ENCODE measurements around the gene OSBPL2. TPM values are rescaled to one million over a fixed set of nuclear protein-coding genes. Genes with fewer than 3 reads are reported as not detected.

OSBPL2 gene
- total RNA-seq, 3 donors from 2014 or later, result 17.5 to 22.5 (median 19.2) TPM

DNA sequence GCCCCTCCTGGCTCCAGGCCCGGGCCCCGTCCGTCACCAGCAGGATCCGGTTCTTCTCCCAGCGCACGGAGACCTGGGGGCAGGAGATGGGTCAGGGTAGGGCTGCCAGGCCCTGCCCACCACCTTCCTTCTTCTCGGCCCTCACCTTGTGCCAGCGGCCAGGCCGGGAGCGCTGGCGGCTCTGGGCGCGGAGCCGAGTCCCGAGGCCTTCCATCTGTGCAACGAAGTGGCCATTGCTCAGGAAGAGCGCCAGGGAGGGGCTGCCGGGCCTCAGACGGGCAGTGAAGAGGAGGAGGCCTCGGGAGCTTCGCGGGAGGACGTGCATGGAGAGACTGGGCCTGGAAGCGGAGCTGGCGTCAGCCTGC, 72.4 kb downstream of the OSBPL2 start:
- no peak overlapping the region for H3K4me3 Mint-ChIP-seq
- no peak for ATAC-seq
- peaks cover 2% of the 10 kb centered on the region for H3K4me1 Mint-ChIP-seq (ENCODE audit: low read depth)
- H3K27me3 Mint-ChIP-seq (ENCODE audit: low read depth), result no peaks in the 10 kb centered on the region
- no peaks in the 10 kb centered on the region for H3K9me3 Mint-ChIP-seq
- no peak for DNase-seq
- peaks cover 4% of the 10 kb centered on the region for H3K36me3 Mint-ChIP-seq (ENCODE audit: insufficient read depth)

DNA sequence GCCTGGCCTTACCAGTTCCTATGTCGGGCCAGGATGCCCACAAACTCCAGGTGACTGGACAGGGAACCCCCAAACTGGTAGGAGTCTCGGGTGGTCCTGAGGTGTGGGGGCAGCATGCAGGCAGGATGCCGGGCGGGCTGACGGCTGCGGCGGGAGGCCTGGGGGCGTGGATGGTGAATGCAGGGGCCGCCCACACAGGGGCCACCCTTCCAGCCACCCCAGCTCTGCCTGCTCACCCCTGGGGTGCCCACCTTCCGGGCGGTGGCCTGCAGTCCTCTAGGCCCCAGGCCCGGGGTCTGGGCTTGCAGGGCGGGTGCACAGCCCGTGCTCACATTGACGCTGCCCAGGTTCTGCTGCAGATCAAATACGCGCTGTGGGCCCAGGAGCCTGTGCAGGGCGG, 72.8 kb downstream of the OSBPL2 start:
- DNase-seq (no peak), ATAC-seq (no peak)
- Mint-ChIP-seq H3K4me3 (no peak overlapping the region), H3K4me1 (ENCODE audit: low read depth) (peaks cover under 1% of the 10 kb centered on the region), H3K36me3 (ENCODE audit: insufficient read depth) (peaks cover 4% of the 10 kb centered on the region), H3K27me3 (ENCODE audit: low read depth) (no peaks in the 10 kb centered on the region), H3K9me3 (no peaks in the 10 kb centered on the region)

DNA sequence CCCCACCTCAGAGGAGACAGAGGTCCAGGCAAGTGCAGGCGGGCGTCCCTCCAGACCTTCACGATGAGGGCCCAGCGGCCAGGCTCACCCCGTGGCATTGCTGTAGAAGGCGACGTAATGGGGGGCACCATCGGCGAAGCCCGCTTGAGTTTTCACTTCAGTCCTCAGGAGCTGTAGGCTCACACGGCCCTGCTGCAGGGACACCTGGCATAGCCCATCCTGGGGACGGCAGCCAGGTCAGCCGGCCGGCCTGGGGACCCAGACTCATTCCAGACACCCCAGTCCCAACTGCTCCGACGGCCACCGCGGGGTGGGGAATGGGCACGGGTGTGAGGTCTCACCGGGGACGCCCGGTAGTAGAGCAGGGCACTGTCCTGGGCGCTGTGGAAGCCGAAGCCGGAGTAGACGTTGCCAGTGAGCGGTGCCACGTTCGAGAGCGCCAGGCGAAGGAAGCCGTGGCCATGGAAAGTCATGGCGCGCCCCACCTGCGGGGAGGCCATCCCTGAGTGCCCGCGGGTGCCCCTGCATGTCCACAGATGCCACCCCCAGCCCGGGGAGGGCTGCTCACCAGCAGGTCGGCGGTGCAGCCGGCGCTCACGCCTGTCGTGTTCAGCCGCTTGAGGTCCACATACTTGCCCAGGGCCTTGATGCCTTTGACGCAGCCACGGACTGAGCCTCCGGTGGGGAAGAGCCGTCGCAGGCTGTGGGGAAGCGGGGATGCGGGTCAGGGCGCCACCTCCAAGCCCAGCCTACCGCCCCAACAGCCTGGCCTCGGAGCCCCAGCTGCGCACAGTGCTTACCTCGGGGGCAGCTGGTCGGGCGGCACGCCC, 73.7 kb downstream of the OSBPL2 start:
- Mint-ChIP-seq H3K9me3 (no peaks in the 10 kb centered on the region), H3K27me3 (ENCODE audit: low read depth) (no peaks in the 10 kb centered on the region), H3K4me1 (ENCODE audit: low read depth) (no peaks in the 10 kb centered on the region), H3K4me3 (no peak overlapping the region), H3K36me3 (ENCODE audit: insufficient read depth) (peaks cover 4% of the 10 kb centered on the region)
- ATAC-seq, result no peak
- no peak for DNase-seq

DNA sequence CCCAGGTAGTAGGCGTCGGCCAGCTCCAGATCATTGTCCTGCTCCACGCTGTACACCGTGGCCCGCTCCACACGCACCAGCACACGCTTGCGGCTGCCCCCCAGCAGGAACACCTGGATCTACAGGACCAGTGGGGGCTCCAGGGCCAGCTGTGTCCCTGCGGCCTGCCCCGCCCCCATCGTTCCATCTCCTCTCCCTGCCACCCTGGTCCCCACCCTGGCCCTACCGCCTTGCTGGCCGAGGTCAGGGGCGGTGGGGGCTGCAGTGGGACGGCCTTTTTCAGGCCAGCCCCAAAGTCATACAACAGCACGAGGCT, 74.3 kb downstream of the OSBPL2 start:
- no peaks in the 10 kb centered on the region for H3K9me3 Mint-ChIP-seq
- no peak overlapping the region for H3K4me3 Mint-ChIP-seq
- peaks cover 4% of the 10 kb centered on the region for H3K36me3 Mint-ChIP-seq (ENCODE audit: insufficient read depth)
- ATAC-seq (no peak), DNase-seq (no peak)
- H3K27me3 Mint-ChIP-seq (ENCODE audit: low read depth), result no peaks in the 10 kb centered on the region
- H3K4me1 Mint-ChIP-seq (ENCODE audit: low read depth), result no peaks in the 10 kb centered on the region

DNA sequence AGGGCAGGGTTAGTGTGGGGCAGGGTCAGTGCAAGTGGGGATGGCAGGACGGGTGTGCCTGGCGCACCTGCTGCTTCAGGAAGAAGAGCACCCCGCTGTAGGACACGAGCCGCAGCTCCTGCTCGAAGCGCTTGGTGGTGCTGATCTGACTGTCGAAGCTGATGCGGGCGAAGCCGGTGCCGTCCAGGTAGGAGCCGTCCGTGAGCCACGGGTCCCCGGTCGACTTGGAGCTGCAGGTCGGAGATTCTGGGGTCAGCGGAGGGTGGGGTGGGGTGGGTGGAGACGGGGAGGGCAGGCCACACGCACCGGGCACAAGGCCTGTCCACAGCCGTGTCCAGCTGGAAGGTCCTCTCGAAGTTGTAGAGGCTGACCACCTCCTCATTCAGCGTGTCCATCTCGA, 74.7 kb downstream of the OSBPL2 start:
- H3K27me3 Mint-ChIP-seq (ENCODE audit: low read depth), result no peaks in the 10 kb centered on the region
- no peaks in the 10 kb centered on the region for H3K9me3 Mint-ChIP-seq
- no peak for ATAC-seq
- H3K4me1 Mint-ChIP-seq (ENCODE audit: low read depth), result no peaks in the 10 kb centered on the region
- H3K36me3 Mint-ChIP-seq (ENCODE audit: insufficient read depth), result peaks cover 4% of the 10 kb centered on the region
- no peak for DNase-seq
- no peak overlapping the region for H3K4me3 Mint-ChIP-seq

DNA sequence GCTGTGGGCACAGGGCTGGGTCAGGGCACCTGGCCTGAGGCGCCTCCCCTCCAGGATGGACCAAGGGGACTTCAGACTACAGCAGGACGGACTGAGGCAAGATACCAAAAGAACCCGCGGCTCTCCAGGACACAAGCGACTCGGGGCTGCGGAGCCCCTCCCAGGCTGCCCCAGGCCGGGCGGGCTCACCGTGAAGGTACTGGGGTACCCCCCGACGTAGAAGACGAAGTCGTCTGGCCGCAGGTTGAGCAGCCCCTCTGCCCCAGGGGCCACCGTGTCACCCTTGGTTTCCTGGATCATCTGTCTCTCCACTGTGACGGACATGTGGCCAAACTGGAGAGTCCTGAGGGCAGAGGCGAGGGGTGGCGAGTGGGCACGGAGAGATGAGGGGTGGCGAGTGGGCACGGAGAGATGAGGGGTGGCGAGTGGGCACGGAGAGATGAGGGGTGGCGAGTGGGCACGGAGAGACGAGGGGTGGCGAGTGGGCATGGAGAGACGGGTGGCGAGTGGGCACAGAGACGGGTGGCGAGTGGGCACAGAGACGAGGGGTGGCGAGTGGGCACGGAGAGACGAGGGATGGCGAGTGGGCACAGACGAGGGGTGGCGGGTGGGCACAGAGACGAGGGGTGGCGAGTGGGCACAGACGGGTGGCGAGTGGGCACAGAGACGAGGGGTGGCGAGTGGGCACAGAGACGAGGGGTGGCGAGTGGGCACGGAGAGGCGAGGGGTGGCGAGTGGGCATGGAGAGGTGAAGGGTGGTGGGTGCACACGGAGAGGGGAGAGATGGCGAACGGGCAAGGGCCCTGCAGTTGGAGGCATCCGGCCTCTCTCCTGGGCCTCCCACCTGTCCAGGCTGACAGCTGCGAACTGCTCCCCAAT, 75.4 kb downstream of the OSBPL2 start:
- no peak for DNase-seq

DNA sequence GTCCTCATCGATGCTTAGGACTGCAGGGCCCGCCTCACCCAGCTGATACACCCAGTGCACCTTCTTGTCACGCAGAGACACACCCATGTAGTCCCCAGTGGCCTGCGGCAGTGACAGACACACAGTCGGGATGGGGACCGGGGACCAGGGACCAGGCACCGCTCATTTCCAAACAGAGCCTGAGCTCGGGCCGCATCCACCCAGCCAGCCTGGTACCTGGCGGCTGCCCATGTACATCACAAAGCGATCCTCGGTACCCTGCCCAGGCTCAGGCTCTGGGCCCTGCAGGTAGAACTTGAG, 76.0 kb downstream of the OSBPL2 start:
- Mint-ChIP-seq H3K9me3 (no peaks in the 10 kb centered on the region), H3K4me3 (no peak overlapping the region), H3K4me1 (ENCODE audit: low read depth) (no peaks in the 10 kb centered on the region), H3K36me3 (ENCODE audit: insufficient read depth) (no peaks in the 10 kb centered on the region), H3K27me3 (ENCODE audit: low read depth) (no peaks in the 10 kb centered on the region)
- DNase-seq, result no peak
- no peak for ATAC-seq

More for the DNA sequence above, 75.4 kb downstream of the OSBPL2 start:
- no peaks in the 10 kb centered on the region for H3K9me3 Mint-ChIP-seq
- peaks cover 4% of the 10 kb centered on the region for H3K36me3 Mint-ChIP-seq (ENCODE audit: insufficient read depth)
- ATAC-seq, result no peak
- no peak overlapping the region for H3K4me3 Mint-ChIP-seq
- no peaks in the 10 kb centered on the region for H3K27me3 Mint-ChIP-seq (ENCODE audit: low read depth)
- H3K4me1 Mint-ChIP-seq (ENCODE audit: low read depth), result no peaks in the 10 kb centered on the region

DNA sequence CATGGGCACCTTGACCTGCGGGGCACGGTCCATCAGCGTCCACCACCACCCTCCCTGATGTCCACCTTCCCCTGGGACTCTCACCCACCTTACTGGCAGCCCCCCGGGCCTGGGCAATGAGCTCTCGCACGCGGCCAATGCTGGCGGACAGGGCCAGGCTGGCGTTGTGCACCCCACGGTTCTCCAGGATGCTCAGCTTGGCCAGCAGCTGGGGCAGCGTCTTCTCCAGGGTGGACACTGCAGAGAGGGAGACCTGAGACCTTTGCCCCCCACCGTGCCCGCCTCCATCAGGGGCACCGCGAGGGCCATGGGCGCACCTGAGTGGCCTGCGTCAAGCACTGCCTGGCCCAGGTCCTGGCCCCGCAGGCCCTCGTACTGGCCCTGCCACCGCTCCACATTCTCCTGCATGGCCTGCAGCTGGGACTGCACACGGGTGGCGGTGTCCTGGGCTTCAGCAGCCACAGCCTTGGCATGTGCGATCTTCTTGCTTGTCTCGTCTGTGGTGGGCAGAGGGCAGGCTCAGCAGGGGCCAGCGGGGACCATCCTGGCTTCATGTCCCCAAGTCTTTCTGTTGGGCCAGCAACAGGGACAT, 76.5 kb downstream of the OSBPL2 start:
- no peak for DNase-seq
- Mint-ChIP-seq H3K4me1 (ENCODE audit: low read depth) (no peaks in the 10 kb centered on the region), H3K27me3 (ENCODE audit: low read depth) (no peaks in the 10 kb centered on the region), H3K36me3 (ENCODE audit: insufficient read depth) (no peaks in the 10 kb centered on the region), H3K9me3 (no peaks in the 10 kb centered on the region), H3K4me3 (no peak overlapping the region)
- no peak for ATAC-seq

DNA sequence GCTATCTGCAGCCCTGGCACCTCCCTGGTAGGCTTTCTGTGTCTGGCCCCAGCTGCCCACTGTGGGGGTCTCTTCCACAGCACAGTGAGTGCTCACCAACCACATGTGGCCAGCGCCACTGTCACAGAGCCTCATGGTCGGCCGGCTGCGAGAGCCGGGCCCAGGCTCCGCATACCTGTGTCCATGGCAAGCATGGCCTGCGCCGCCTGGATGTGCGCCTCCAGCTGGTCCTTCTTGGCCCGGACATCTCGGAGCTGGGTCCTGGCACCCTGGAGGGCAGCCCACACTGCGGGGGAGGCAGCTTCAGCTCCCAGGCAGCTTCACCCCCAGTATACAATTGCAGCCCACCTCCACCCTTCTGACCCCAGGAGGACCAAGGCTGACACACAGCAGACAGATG, 77.5 kb downstream of the OSBPL2 start:
- Mint-ChIP-seq H3K4me1 (ENCODE audit: low read depth) (no peaks in the 10 kb centered on the region), H3K27me3 (ENCODE audit: low read depth) (no peaks in the 10 kb centered on the region), H3K4me3 (no peak overlapping the region), H3K9me3 (no peaks in the 10 kb centered on the region), H3K36me3 (ENCODE audit: insufficient read depth) (no peaks in the 10 kb centered on the region)
- ATAC-seq, result no peak
- DNase-seq, result no peak

DNA sequence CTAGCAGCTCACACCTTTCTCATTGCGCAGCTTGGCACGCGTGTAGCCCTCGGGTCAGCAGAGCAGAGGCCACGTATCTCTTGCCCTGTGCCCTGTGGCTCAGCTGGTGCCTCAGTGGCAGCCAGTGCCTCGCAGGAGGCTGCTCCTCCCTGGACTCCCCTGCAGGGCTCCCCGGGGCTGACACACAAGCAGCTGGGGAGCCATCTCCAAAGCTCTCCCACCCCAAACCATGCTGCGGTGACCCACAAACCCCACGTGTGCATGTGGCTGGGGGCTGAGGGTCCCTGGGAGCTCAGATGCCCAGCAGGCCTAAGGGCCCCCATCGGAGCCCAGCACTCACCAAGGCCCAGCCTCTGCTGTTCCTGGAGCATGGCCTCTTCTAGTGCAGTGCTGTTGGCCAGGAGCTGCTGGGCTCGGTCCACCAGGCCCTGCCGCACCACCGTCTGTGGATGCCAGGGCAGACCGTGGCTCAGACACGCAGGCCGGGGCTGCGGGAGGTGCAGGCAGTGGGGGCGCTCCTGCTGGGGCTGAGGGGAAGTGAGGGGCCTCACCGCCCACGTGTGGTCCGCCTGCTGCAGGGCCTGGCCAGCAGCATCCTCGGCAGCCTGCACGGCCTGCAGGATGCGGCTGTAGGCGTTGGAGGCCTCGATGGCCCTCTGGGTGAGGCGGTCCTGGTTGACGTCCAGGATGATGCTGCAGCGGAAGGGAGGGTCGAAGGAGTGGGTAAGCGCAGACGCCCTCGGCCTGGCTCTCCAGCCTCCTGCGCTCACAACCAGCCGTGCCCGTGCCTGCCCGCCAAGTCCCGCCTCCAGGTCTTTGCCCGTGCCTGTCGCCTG, 78.2 kb downstream of the OSBPL2 start:
- no peaks in the 10 kb centered on the region for H3K27me3 Mint-ChIP-seq (ENCODE audit: low read depth)
- no peaks in the 10 kb centered on the region for H3K36me3 Mint-ChIP-seq (ENCODE audit: insufficient read depth)
- ATAC-seq (no peak), DNase-seq (no peak)
- no peaks in the 10 kb centered on the region for H3K9me3 Mint-ChIP-seq
- H3K4me1 Mint-ChIP-seq (ENCODE audit: low read depth), result no peaks in the 10 kb centered on the region
- H3K4me3 Mint-ChIP-seq, result no peak overlapping the region

DNA sequence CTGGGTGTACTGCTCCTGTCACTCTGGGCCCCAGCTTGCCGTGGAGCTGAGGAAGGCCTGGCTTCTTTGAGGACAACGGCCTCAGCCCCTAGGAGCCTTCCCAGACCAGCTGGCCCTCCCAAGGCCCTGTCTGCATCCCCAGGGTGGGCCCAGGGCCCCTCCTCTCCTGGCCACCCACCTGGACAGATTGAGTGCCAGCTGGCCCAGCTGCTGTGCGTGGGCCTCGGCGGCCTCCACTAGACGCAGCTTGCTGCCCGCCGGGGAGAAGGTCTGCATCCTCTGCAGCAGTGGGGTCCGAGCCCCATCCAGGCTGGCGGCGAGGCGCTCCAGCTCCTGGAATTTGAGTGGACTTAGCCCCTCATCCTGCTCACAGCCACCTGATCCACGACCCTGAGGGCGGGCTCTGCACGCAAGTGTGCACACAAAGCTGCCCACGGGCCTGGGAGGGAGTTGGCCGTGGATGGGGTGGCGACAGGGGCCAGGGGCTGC, 78.9 kb downstream of the OSBPL2 start:
- Mint-ChIP-seq H3K4me1 (ENCODE audit: low read depth) (no peaks in the 10 kb centered on the region), H3K9me3 (no peaks in the 10 kb centered on the region), H3K4me3 (no peak overlapping the region), H3K36me3 (ENCODE audit: insufficient read depth) (no peaks in the 10 kb centered on the region), H3K27me3 (ENCODE audit: low read depth) (no peaks in the 10 kb centered on the region)
- no peak for DNase-seq
- no peak for ATAC-seq

DNA sequence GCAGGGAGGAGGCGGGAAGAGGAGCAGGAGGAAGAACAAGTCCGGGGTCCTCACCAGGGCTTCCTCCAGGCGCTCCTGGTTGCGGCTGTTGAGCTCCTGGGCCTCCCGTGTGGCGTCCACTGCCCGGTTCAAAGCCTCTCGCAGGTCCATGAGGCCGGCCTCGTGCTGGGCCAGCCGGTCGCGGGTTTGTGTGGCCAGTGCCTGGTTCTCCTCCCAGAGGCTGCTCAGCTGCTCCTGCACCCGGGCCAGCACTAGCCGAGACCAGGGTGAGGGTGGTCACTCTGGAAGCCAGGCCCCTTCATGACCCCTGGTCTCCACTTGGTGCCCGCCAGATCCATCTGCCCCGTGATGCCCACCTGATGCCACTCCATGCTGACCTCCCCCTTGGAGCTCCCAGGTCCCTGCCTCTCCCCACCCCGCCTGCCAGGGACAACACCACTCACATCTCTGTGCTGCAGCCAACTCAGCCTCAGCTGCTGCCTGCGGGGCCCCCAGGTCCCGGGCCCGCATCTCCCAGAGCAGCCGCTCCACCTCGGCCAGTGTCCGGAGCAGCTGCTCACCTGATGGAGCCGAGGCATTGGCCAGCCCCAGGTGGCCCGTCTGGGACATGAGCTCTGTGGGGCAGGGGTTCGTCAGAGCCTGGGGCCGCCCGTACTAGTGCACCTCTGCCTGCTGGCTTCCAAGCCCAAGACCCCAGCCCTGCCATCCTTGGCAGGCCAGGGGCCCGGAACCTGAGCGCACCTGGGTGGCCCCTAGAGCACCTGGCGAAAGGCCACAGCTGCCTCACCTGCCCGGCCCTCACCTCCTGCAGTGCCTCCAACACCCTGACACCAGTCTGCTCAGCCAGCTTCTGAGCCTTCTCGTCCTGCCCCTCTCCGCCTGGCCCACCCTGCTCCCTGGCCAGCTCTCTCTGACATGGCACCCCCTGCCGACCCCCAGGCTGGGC, 80.4 kb downstream of the OSBPL2 start:
- no peak overlapping the region for H3K4me3 Mint-ChIP-seq
- no peaks in the 10 kb centered on the region for H3K36me3 Mint-ChIP-seq (ENCODE audit: insufficient read depth)
- no peaks in the 10 kb centered on the region for H3K4me1 Mint-ChIP-seq (ENCODE audit: low read depth)
- no peaks in the 10 kb centered on the region for H3K27me3 Mint-ChIP-seq (ENCODE audit: low read depth)
- no peaks in the 10 kb centered on the region for H3K9me3 Mint-ChIP-seq
- ATAC-seq, result no peak
- no peak for DNase-seq

DNA sequence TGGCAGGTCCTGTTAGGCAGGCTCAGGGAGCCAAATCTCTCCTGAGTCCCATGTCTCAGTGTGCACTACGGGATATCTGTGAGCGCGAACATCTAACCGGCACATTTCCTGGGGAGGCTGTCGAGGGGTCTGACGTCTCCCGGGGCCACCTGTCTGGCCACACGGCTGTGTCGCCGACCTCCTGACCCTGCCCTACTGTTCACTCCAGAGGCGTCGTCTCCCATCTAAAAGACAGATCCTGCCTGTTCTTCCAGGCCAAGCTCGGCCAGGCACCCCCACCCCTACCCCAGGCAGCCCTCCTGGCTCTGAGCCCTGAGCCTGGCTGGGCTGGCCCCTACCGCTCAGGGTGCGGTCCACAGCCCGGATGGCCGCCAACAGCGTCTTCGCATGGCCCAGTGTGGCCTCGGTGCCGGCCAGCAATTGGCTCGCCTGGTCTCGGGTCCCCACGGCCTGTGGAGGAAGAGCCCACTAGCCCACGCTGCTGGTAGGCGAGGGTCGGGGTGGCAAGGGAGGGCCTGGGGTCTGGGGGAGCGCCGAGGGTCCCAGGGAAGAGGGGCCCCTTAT, 81.1 kb downstream of the OSBPL2 start:
- H3K4me3 Mint-ChIP-seq, result no peak overlapping the region
- no peaks in the 10 kb centered on the region for H3K4me1 Mint-ChIP-seq (ENCODE audit: low read depth)
- H3K9me3 Mint-ChIP-seq, result no peaks in the 10 kb centered on the region
- DNase-seq, result no peak
- no peaks in the 10 kb centered on the region for H3K27me3 Mint-ChIP-seq (ENCODE audit: low read depth)
- H3K36me3 Mint-ChIP-seq (ENCODE audit: insufficient read depth), result no peaks in the 10 kb centered on the region
- ATAC-seq, result no peak

All from activated T-cell treated with anti-CD3 and anti-CD28 coated beads, Interleukin-2, amount 50 U/mL, for 4 hours (primary cell).